Measurements from ENCODE around the gene CAPZA2. TPM values are rescaled to one million over a fixed set of nuclear protein-coding genes. Genes with fewer than 3 reads are reported as not detected.

Gene CAPZA2
- total and polyA plus RNA-seq, 2 experiments from 2014 or later, result 201 to 301 TPM

GRCh38 chr7:116884691-116885090, 22.3 kb downstream of the CAPZA2 start:
- H3K27ac ChIP-seq, result no peak overlapping the region
- TF ChIP-seq EZH2 (IDR thresholded peaks at IDR 0.05; ENCODE audit: insufficient read depth, poor library complexity, severe bottlenecking), result no peak
- TF ChIP-seq EZH2phosphoT487 (IDR thresholded peaks at IDR 0.05; ENCODE audit: insufficient read depth, low read depth), result no peak
- H3K27me3 ChIP-seq (replicated peaks; ENCODE audit: insufficient read depth), result no peaks in the 10 kb centered on the region
- H3K4me3 ChIP-seq, result no peak overlapping the region
- 97 to 99% methylated on average over 3 of the region's 3 CpGs for WGBS, 2 experiments (ENCODE audit: low coverage in 1 of 2, low lambda C conversion rate in 2 of 2, missing lambda C conversion rate in 2 of 2)
- H3K79me2 ChIP-seq (ENCODE audit: insufficient read depth), result peaks cover 100% of the 10 kb centered on the region
- H3K9me2 ChIP-seq (ENCODE audit: insufficient read depth), result no peaks in the 10 kb centered on the region
- H3K36me3 ChIP-seq (ENCODE audit: low read depth), result peaks cover 23% of the 10 kb centered on the region
- in situ Hi-C loops (cut with MboI), result no loop called here
- no peak overlapping the region for H3K9ac ChIP-seq
- H3K4me2 ChIP-seq (ENCODE audit: unreplicated experiment), result no peak overlapping the region
- H3F3A ChIP-seq (ENCODE audit: insufficient read depth), result no peaks in the 10 kb centered on the region
- no peak for DNase-seq
- H3K9me3 ChIP-seq (ENCODE audit: low read depth), result no peaks in the 10 kb centered on the region
- H2AFZ ChIP-seq, result no peak overlapping the region
- peaks cover 42% of the 10 kb centered on the region for H4K20me1 ChIP-seq (ENCODE audit: insufficient read depth)
- no peaks in the 10 kb centered on the region for H3K4me1 ChIP-seq (ENCODE audit: insufficient read depth)

- no peak overlapping the region for H3K4me2 ChIP-seq (ENCODE audit: unreplicated experiment)
- no peak overlapping the region for H3K9ac ChIP-seq
- peaks cover 98% of the 10 kb centered on the region for H3K79me2 ChIP-seq (ENCODE audit: insufficient read depth)
- H3K9me3 ChIP-seq (ENCODE audit: low read depth), result no peaks in the 10 kb centered on the region
- H3F3A ChIP-seq (ENCODE audit: insufficient read depth), result no peaks in the 10 kb centered on the region
- peaks cover 37% of the 10 kb centered on the region for H4K20me1 ChIP-seq (ENCODE audit: insufficient read depth)
- in situ Hi-C loops (cut with MboI), result no loop called here
- TF ChIP-seq EZH2phosphoT487 (IDR thresholded peaks at IDR 0.05; ENCODE audit: insufficient read depth, low read depth) (no peak), EZH2 (IDR thresholded peaks at IDR 0.05; ENCODE audit: insufficient read depth, poor library complexity, severe bottlenecking) (no peak)
- 95% methylated on average over 2 of the region's 2 CpGs for WGBS, 2 experiments (ENCODE audit: low coverage in 1 of 2, low lambda C conversion rate in 2 of 2, missing lambda C conversion rate in 2 of 2)
- DNase-seq, result no peak
- H3K27me3 ChIP-seq (replicated peaks; ENCODE audit: insufficient read depth), result no peaks in the 10 kb centered on the region
- no peak overlapping the region for H3K27ac ChIP-seq
- H3K9me2 ChIP-seq (ENCODE audit: insufficient read depth), result no peaks in the 10 kb centered on the region
- H3K36me3 ChIP-seq (ENCODE audit: low read depth), result peaks cover 28% of the 10 kb centered on the region
- H3K4me1 ChIP-seq (ENCODE audit: insufficient read depth), result peaks cover under 1% of the 10 kb centered on the region; the same call in 1 of the 2 replicates
- no peak overlapping the region for H2AFZ ChIP-seq
- no peak overlapping the region for H3K4me3 ChIP-seq
Observed at GRCh38 chr7:116885724-116886123, 23.3 kb downstream of the CAPZA2 start.

DNA sequence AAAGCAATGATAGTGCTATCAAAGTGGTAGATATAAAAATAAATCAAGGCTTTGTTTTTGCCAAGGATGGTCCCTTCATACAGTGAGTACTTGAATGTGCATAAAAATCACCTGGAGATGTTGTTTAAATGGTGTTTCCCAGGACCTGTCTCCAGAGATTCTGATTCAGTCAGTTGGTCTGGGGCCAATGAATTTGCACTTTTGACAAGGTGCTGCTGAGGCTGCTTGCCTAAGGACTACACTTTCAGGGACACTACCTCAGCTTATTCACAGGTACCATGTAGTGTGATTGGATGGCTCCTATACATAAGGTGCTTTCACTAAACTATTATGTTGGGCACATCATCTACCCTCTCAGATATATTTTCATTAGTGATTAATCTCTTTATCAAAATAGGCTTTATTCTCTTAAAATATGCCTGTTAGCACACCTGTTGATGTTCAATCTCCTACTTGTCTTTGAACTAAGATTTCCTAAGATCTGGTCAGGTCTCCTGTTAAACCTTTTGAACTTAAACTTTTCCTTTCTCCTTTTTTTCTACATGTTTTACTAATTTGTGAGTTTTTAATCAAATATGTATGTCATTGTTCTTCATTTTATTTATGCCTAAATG, 24.3 kb downstream of the CAPZA2 start:
- no peaks in the 10 kb centered on the region for H3K9me2 ChIP-seq (ENCODE audit: insufficient read depth)
- H3K79me2 ChIP-seq (ENCODE audit: insufficient read depth), result peaks cover 98% of the 10 kb centered on the region
- TF ChIP-seq EZH2 (IDR thresholded peaks at IDR 0.05; ENCODE audit: insufficient read depth, poor library complexity, severe bottlenecking), result no peak
- no peak for TF ChIP-seq EZH2phosphoT487 (IDR thresholded peaks at IDR 0.05; ENCODE audit: insufficient read depth, low read depth)
- H3K4me2 ChIP-seq (ENCODE audit: unreplicated experiment), result no peak overlapping the region
- DNase-seq, result no peak
- no peaks in the 10 kb centered on the region for H3F3A ChIP-seq (ENCODE audit: insufficient read depth)
- H4K20me1 ChIP-seq (ENCODE audit: insufficient read depth), result peaks cover 37% of the 10 kb centered on the region
- peaks cover 6% of the 10 kb centered on the region for H3K4me1 ChIP-seq (ENCODE audit: insufficient read depth)
- H3K9me3 ChIP-seq (ENCODE audit: low read depth), result no peaks in the 10 kb centered on the region
- no peak overlapping the region for H3K27ac ChIP-seq
- H3K4me3 ChIP-seq, result no peak overlapping the region
- H2AFZ ChIP-seq, result no peak overlapping the region
- H3K36me3 ChIP-seq (ENCODE audit: low read depth), result peaks cover 28% of the 10 kb centered on the region
- no peak overlapping the region for H3K9ac ChIP-seq
- in situ Hi-C loops (cut with MboI), result no loop called here
- no peaks in the 10 kb centered on the region for H3K27me3 ChIP-seq (replicated peaks; ENCODE audit: insufficient read depth)

DNA sequence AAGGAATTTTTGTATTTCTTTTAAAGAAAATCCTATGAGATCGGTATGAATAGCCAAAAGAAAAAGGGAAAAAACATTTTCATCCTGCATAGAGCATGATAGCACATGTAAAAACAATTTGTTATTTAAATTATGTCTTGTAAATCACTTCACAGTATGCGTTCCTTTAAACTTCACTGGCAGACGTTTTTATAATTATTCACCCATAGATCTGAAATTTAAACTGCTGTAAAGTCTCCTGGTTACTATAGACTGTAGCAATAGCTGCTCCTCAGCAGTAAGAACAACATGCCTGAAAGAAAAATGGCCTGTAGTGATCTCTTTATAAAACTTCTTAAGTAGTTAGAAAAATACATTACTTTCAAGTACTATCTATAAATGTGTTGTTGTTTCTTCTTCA, 26.5 kb downstream of the CAPZA2 start:
- no peak overlapping the region for H3K27ac ChIP-seq
- no peak overlapping the region for H3K4me2 ChIP-seq (ENCODE audit: unreplicated experiment)
- H3K9me2 ChIP-seq (ENCODE audit: insufficient read depth), result no peaks in the 10 kb centered on the region
- no peaks in the 10 kb centered on the region for H3K27me3 ChIP-seq (replicated peaks; ENCODE audit: insufficient read depth)
- H3K9me3 ChIP-seq (ENCODE audit: low read depth), result no peaks in the 10 kb centered on the region
- 40 to 50% methylated on average over 3 of the region's 3 CpGs for WGBS, 2 experiments (ENCODE audit: low coverage in 1 of 2, low lambda C conversion rate in 2 of 2, missing lambda C conversion rate in 2 of 2)
- in situ Hi-C loops (cut with MboI), result no loop called here
- peaks cover 98% of the 10 kb centered on the region for H3K79me2 ChIP-seq (ENCODE audit: insufficient read depth)
- no peak for TF ChIP-seq EZH2 (IDR thresholded peaks at IDR 0.05; ENCODE audit: insufficient read depth, poor library complexity, severe bottlenecking)
- TF ChIP-seq EZH2phosphoT487 (IDR thresholded peaks at IDR 0.05; ENCODE audit: insufficient read depth, low read depth), result no peak
- H3K4me1 ChIP-seq (ENCODE audit: insufficient read depth), result peaks cover 6% of the 10 kb centered on the region
- no peak overlapping the region for H3K4me3 ChIP-seq
- H3K36me3 ChIP-seq (ENCODE audit: low read depth), result peaks cover 40% of the 10 kb centered on the region
- DNase-seq, result no peak
- H3F3A ChIP-seq (ENCODE audit: insufficient read depth), result no peaks in the 10 kb centered on the region
- peaks cover 25% of the 10 kb centered on the region for H4K20me1 ChIP-seq (ENCODE audit: insufficient read depth)
- H3K9ac ChIP-seq, result no peak overlapping the region
- no peak overlapping the region for H2AFZ ChIP-seq

DNA sequence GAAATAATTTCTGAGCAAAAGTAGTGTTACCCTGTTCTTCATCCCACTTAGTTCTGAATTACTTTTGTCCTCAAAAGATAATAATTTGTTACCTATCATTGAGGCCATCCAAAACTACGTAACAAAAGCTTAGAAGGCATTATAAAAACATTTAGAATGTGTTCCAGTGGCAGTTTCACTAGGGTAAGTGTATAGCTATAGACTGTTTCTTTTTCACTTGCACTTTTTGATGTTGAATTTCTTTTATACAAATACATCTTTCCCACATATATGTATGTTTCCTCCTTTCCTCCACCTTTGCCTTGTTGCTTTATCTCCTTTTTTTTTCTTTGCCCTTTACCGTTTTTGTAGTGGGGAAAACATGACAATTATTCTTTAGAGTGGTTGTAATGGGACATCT, 33.5 kb downstream of the CAPZA2 start:
- Histone ChIP-seq H3K4me2 (ENCODE audit: unreplicated experiment) (no peak overlapping the region), H3K36me3 (ENCODE audit: low read depth) (peaks cover 56% of the 10 kb centered on the region), H3K27me3 (replicated peaks; ENCODE audit: insufficient read depth) (no peaks in the 10 kb centered on the region), H3F3A (ENCODE audit: insufficient read depth) (no peaks in the 10 kb centered on the region), H3K9ac (no peak overlapping the region), H3K4me3 (no peak overlapping the region), H3K79me2 (ENCODE audit: insufficient read depth) (peaks cover 100% of the 10 kb centered on the region), H4K20me1 (ENCODE audit: insufficient read depth) (no peaks in the 10 kb centered on the region; the same call in 1 of the 2 replicates), H2AFZ (no peak overlapping the region), H3K4me1 (ENCODE audit: insufficient read depth) (peaks cover 8% of the 10 kb centered on the region), H3K27ac (no peak overlapping the region), H3K9me2 (ENCODE audit: insufficient read depth) (no peaks in the 10 kb centered on the region), H3K9me3 (ENCODE audit: low read depth) (no peaks in the 10 kb centered on the region)
- TF ChIP-seq EZH2 (IDR thresholded peaks at IDR 0.05; ENCODE audit: insufficient read depth, poor library complexity, severe bottlenecking), result no peak
- TF ChIP-seq EZH2phosphoT487 (IDR thresholded peaks at IDR 0.05; ENCODE audit: insufficient read depth, low read depth), result no peak
- in situ Hi-C loops (cut with MboI), result no loop called here
- no peak for DNase-seq
- WGBS, 2 experiments (ENCODE audit: low coverage in 1 of 2, low lambda C conversion rate in 2 of 2, missing lambda C conversion rate in 2 of 2), result 48 to 53% methylated on average over 2 of the region's 2 CpGs
